GM18498 (cell line): Measurements from ENCODE around the gene DDR2.

Experiments used
- ATAC-seq: cut with Tn5 transposase; IDR thresholded peaks from one replicate; pipeline ENCODE4 v1.9.1; 2021; ENCODE audit warnings: mild to moderate bottlenecking, moderate library complexity; ENCODE audit not compliant: unreplicated experiment

The DDR2 gene

GRCh38 chr1:162694911-162695310 lies 62.6 kb downstream of the DDR2 start:
- ATAC-seq: no peak

- ATAC-seq: no peak
These were observed 63.4 kb downstream of the DDR2 start for GRCh38 chr1:162695687-162696086.

- no peak for ATAC-seq
These were observed 64.1 kb downstream of the DDR2 start for GRCh38 chr1:162696286-162696862.

- ATAC-seq: no peak
These were observed 65.1 kb downstream of the DDR2 start for GRCh38 chr1:162697140-162697895.

GRCh38 chr1:162699366-162699765 lies 67.1 kb downstream of the DDR2 start:
- no peak for ATAC-seq

- no peak for ATAC-seq
These were observed 67.9 kb downstream of the DDR2 start for GRCh38 chr1:162700131-162700530.

- ATAC-seq: peak; percentile 44
These were observed 69.0 kb downstream of the DDR2 start for GRCh38 chr1:162701286-162701685.

GRCh38 chr1:162702628-162703027 lies 70.4 kb downstream of the DDR2 start:
- ATAC-seq: no peak

GRCh38 chr1:162703708-162704107 lies 71.4 kb downstream of the DDR2 start:
- ATAC-seq: no peak

- ATAC-seq: no peak
These were observed 72.6 kb downstream of the DDR2 start for GRCh38 chr1:162704673-162705424.

GRCh38 chr1:162706003-162706402 lies 73.7 kb downstream of the DDR2 start:
- no peak for ATAC-seq

GRCh38 chr1:162706606-162707005 lies 74.3 kb downstream of the DDR2 start:
- no peak for ATAC-seq

- ATAC-seq: no peak
These were observed 76.0 kb downstream of the DDR2 start for GRCh38 chr1:162708286-162708685.

- ATAC-seq: no peak
These were observed 77.0 kb downstream of the DDR2 start for GRCh38 chr1:162709132-162709860.

GRCh38 chr1:162709870-162710269 lies 77.6 kb downstream of the DDR2 start:
- ATAC-seq: no peak

- no peak for ATAC-seq
These were observed 78.1 kb downstream of the DDR2 start for GRCh38 chr1:162710345-162710744.

GRCh38 chr1:162710780-162711465 lies 78.7 kb downstream of the DDR2 start:
- no peak for ATAC-seq

GRCh38 chr1:162712317-162713029 lies 80.2 kb downstream of the DDR2 start:
- ATAC-seq: no peak

- ATAC-seq: no peak
These were observed 83.9 kb downstream of the DDR2 start for GRCh38 chr1:162716123-162716522.

- no peak for ATAC-seq
These were observed 84.3 kb downstream of the DDR2 start for GRCh38 chr1:162716552-162716951.
